ENCODE data around the gene GOLT1A.
"Not testable (repeated sequence)": the region's sequence is repeated elsewhere in the genome, so short reads cannot be mapped to it uniquely, and the experiment has no call there.

GOLT1A gene

DNA sequence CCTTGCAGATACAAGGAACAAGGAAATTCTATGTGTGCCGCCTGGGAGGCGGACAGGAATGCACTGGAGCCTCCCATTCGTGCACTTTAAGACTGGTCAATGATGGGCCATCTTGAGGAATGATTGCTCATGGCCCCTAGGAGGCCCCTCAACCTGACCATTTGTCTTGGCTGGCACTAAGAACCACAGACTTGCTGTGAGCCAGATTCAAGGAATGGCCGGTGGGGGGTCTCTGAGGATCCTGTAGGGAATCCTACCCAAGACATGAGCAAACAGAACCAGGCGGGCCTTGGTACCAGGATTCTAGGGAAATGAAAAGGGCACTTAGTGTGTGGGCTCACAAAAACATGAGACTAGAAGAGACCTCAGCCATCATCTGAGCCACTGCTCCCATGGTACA, 28.1 kb upstream of the GOLT1A start:
- Histone ChIP-seq H3K27me3 (ENCODE audit: insufficient read depth, low read length, poor library complexity, severe bottlenecking) (no peaks in the 10 kb centered on the region), H3K9ac (ENCODE audit: low read depth, low read length, poor library complexity, severe bottlenecking) (no peak overlapping the region), H3F3A (ENCODE audit: low read depth) (no peaks in the 10 kb centered on the region), H3K4me1 (ENCODE audit: insufficient read depth, low read length, poor library complexity, severe bottlenecking) (no peaks in the 10 kb centered on the region), H4K20me1 (ENCODE audit: insufficient read depth, low read length, poor library complexity, severe bottlenecking) (no peaks in the 10 kb centered on the region), H3K9me3 (ENCODE audit: insufficient read depth, low read depth, low read length) (no peaks in the 10 kb centered on the region), H2AFZ (ENCODE audit: low read length) (no peak overlapping the region), H3K36me3 (ENCODE audit: insufficient read depth, low read length) (no peaks in the 10 kb centered on the region), H3K4me2 (ENCODE audit: low read depth, low read length, poor library complexity, severe bottlenecking) (no peak overlapping the region), H3K79me2 (ENCODE audit: insufficient read depth, low read length) (no peaks in the 10 kb centered on the region), H3K9me2 (replicated peaks; ENCODE audit: low read depth, low read length) (no peaks in the 10 kb centered on the region), H3K4me3 (ENCODE audit: low read length, poor library complexity, severe bottlenecking) (no peak overlapping the region)
- no peak for TF ChIP-seq EZH2phosphoT487 (IDR thresholded peaks at IDR 0.05; ENCODE audit: borderline replicate concordance)
- TF ChIP-seq, protein P1, sequence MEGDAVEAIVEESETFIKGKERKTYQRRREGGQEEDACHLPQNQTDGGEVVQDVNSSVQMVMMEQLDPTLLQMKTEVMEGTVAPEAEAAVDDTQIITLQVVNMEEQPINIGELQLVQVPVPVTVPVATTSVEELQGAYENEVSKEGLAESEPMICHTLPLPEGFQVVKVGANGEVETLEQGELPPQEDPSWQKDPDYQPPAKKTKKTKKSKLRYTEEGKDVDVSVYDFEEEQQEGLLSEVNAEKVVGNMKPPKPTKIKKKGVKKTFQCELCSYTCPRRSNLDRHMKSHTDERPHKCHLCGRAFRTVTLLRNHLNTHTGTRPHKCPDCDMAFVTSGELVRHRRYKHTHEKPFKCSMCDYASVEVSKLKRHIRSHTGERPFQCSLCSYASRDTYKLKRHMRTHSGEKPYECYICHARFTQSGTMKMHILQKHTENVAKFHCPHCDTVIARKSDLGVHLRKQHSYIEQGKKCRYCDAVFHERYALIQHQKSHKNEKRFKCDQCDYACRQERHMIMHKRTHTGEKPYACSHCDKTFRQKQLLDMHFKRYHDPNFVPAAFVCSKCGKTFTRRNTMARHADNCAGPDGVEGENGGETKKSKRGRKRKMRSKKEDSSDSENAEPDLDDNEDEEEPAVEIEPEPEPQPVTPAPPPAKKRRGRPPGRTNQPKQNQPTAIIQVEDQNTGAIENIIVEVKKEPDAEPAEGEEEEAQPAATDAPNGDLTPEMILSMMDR (conservative IDR thresholded peaks at IDR 0.05; ENCODE audit: low read length): no peak

DNA sequence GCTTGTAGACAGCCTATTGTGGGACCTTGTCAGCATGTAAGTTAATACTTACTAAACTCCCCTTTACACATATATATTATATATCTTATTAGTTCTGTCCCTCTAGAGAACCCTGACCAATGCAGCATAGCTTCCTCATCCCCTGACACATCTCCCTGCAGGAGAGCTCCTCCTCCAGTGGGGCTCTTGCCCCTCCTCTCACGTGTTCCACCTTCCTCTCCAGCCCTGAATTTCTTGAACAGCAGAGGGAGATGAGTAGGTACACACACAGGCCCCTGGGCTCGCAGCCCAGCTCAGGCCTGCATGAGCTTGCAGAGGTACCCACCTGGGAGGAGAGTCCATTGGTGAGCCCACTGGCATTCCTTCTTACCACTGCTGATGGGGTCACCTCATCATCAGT, 27.3 kb upstream of the GOLT1A start:
- Histone ChIP-seq H3K9ac (ENCODE audit: low read depth, low read length, poor library complexity, severe bottlenecking) (no peak overlapping the region), H3K4me2 (ENCODE audit: low read depth, low read length, poor library complexity, severe bottlenecking) (no peak overlapping the region), H3K9me3 (ENCODE audit: insufficient read depth, low read depth, low read length) (no peaks in the 10 kb centered on the region), H3K4me3 (ENCODE audit: low read length, poor library complexity, severe bottlenecking) (no peak overlapping the region), H3K9me2 (replicated peaks; ENCODE audit: low read depth, low read length) (no peaks in the 10 kb centered on the region), H4K20me1 (ENCODE audit: insufficient read depth, low read length, poor library complexity, severe bottlenecking) (no peaks in the 10 kb centered on the region), H3K4me1 (ENCODE audit: insufficient read depth, low read length, poor library complexity, severe bottlenecking) (no peaks in the 10 kb centered on the region), H3F3A (ENCODE audit: low read depth) (no peaks in the 10 kb centered on the region), H2AFZ (ENCODE audit: low read length) (no peak overlapping the region), H3K36me3 (ENCODE audit: insufficient read depth, low read length) (no peaks in the 10 kb centered on the region), H3K27me3 (ENCODE audit: insufficient read depth, low read length, poor library complexity, severe bottlenecking) (no peaks in the 10 kb centered on the region), H3K79me2 (ENCODE audit: insufficient read depth, low read length) (no peaks in the 10 kb centered on the region)
- TF ChIP-seq EZH2phosphoT487 (IDR thresholded peaks at IDR 0.05; ENCODE audit: borderline replicate concordance): no peak
- TF ChIP-seq, protein P1 (conservative IDR thresholded peaks at IDR 0.05; ENCODE audit: low read length): no peak

DNA sequence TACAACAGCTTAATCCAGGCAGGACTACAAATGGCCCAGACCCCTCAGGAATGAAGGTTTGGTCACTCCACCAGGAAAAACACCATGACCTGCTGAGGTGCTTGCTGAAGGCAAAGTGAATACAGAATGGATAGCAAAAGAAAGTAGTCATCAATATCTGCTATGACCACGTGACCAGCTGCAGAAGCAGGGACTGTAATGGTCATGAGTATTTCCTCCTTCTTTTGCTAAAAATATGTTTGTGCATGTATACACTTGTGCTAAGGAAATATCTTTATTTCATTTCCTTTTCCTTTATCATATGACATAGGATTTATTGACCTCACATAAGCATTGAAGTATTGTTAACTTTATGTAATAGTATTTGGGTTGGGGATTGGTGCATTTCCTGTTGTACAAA, 26.4 kb upstream of the GOLT1A start:
- TF ChIP-seq EZH2phosphoT487 (IDR thresholded peaks at IDR 0.05; ENCODE audit: borderline replicate concordance): no peak
- TF ChIP-seq, protein P1 (conservative IDR thresholded peaks at IDR 0.05; ENCODE audit: low read length): no peak
- Histone ChIP-seq H3K4me2 (ENCODE audit: low read depth, low read length, poor library complexity, severe bottlenecking) (no peak overlapping the region), H3K4me1 (ENCODE audit: insufficient read depth, low read length, poor library complexity, severe bottlenecking) (no peaks in the 10 kb centered on the region), H3K9me3 (ENCODE audit: insufficient read depth, low read depth, low read length) (no peaks in the 10 kb centered on the region), H3K4me3 (ENCODE audit: low read length, poor library complexity, severe bottlenecking) (no peak overlapping the region), H3K9ac (ENCODE audit: low read depth, low read length, poor library complexity, severe bottlenecking) (no peak overlapping the region), H3F3A (ENCODE audit: low read depth) (no peaks in the 10 kb centered on the region), H3K27me3 (ENCODE audit: insufficient read depth, low read length, poor library complexity, severe bottlenecking) (no peaks in the 10 kb centered on the region), H3K79me2 (ENCODE audit: insufficient read depth, low read length) (no peaks in the 10 kb centered on the region), H3K9me2 (replicated peaks; ENCODE audit: low read depth, low read length) (no peaks in the 10 kb centered on the region), H3K36me3 (ENCODE audit: insufficient read depth, low read length) (no peaks in the 10 kb centered on the region), H4K20me1 (ENCODE audit: insufficient read depth, low read length, poor library complexity, severe bottlenecking) (no peaks in the 10 kb centered on the region), H2AFZ (ENCODE audit: low read length) (no peak overlapping the region)

DNA sequence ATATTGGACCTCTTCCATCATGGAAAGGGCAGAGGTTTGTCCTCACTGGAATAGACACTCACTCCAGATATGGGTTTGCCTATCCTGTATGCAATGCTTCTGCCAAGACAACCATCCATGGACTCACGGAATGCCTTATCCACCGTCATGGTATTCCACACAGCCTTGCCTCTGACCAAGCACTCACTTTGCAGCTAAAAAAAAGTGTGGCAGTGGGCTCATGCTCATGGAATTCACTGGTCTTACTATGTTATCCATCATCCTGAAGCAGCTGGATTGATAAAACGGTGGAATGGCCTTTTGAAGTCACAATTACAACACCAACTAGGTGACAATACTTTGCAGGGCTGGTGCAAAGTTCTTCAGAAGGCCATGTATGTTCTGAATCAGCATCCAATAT, 25.6 kb upstream of the GOLT1A start:
- H3F3A ChIP-seq (ENCODE audit: low read depth); H3K4me3 ChIP-seq (ENCODE audit: low read length, poor library complexity, severe bottlenecking); H3K4me2 ChIP-seq (ENCODE audit: low read depth, low read length, poor library complexity, severe bottlenecking); H3K36me3 ChIP-seq (ENCODE audit: insufficient read depth, low read length); H3K9me3 ChIP-seq (ENCODE audit: insufficient read depth, low read depth, low read length); H3K4me1 ChIP-seq (ENCODE audit: insufficient read depth, low read length, poor library complexity, severe bottlenecking); H3K9me2 ChIP-seq (replicated peaks; ENCODE audit: low read depth, low read length); H3K9ac ChIP-seq (ENCODE audit: low read depth, low read length, poor library complexity, severe bottlenecking); H4K20me1 ChIP-seq (ENCODE audit: insufficient read depth, low read length, poor library complexity, severe bottlenecking); H3K79me2 ChIP-seq (ENCODE audit: insufficient read depth, low read length); H2AFZ ChIP-seq (ENCODE audit: low read length); H3K27me3 ChIP-seq (ENCODE audit: insufficient read depth, low read length, poor library complexity, severe bottlenecking): not testable (repeated sequence)

DNA sequence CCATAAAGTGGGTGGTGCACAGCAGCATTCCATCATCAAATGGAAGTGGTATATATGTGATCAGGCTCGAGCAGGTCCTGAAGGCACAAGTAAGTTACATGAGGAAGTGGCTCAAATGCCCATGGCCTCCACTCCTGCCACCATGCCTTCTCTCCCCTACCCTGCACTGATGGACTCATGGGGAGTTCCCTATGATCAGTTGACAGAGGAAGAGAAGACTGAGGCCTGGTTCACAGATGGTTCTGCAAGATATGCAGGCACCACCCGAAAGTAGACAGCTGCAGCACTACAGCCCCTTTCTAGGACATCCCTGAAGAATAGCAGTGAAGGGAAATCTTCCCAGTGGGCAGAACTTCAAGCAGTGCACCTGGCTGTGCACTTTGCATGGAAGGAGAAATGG, 24.7 kb upstream of the GOLT1A start:
- H3K36me3 ChIP-seq (ENCODE audit: insufficient read depth, low read length); H3K27me3 ChIP-seq (ENCODE audit: insufficient read depth, low read length, poor library complexity, severe bottlenecking); H3K4me3 ChIP-seq (ENCODE audit: low read length, poor library complexity, severe bottlenecking); H3K4me2 ChIP-seq (ENCODE audit: low read depth, low read length, poor library complexity, severe bottlenecking); H3F3A ChIP-seq (ENCODE audit: low read depth); H3K9ac ChIP-seq (ENCODE audit: low read depth, low read length, poor library complexity, severe bottlenecking); H2AFZ ChIP-seq (ENCODE audit: low read length); H3K4me1 ChIP-seq (ENCODE audit: insufficient read depth, low read length, poor library complexity, severe bottlenecking); H3K9me3 ChIP-seq (ENCODE audit: insufficient read depth, low read depth, low read length); H3K9me2 ChIP-seq (replicated peaks; ENCODE audit: low read depth, low read length); H4K20me1 ChIP-seq (ENCODE audit: insufficient read depth, low read length, poor library complexity, severe bottlenecking); H3K79me2 ChIP-seq (ENCODE audit: insufficient read depth, low read length): not testable (repeated sequence)
